ENCODE measurements around the gene MMP17. TPM values are rescaled to one million over a fixed set of nuclear protein-coding genes. Genes with fewer than 3 reads are reported as not detected.

The MMP17 gene
- 10 to 100 TPM in 1 of 3 donors, 1 to 10 TPM in 2; 2.9 to 18.6 (median 4.7) TPM for total RNA-seq

GRCh38 chr12:131827961-131828534 is at the start of gene MMP17:
Gene MMP17, plus strand, starts transcription at chr12:131828393. Its CDS starts 102 bp downstream, at chr12:131828495.
- intact Hi-C loops (cut with DNase I; ENCODE audit: low total_unique reads), result no loop called here
- TF ChIP-seq POLR2A (IDR thresholded peaks at IDR 0.05) (no peak), CTCF (IDR thresholded peaks at IDR 0.05) (no peak), POLR2AphosphoS5 (IDR thresholded peaks at IDR 0.05) (no peak)
- peak within 1 kb of the TSS; percentile 56 to 83 (median 59) for H3K4me3 ChIP-seq
- H3K27me3 ChIP-seq, result no peaks in the 10 kb centered on the region
- peaks cover 0 to 4% of the 10 kb centered on the region in 2 donors for H3K9me3 ChIP-seq
- H3K4me1 ChIP-seq, result peaks cover 10 to 16% of the 10 kb centered on the region in 2 donors
- H3K27ac ChIP-seq, result peak within 1 kb of the TSS in 1 of 2 donors; percentile 91
- no peaks in the 10 kb centered on the region for H3K36me3 ChIP-seq
- no peak for DNase-seq (ENCODE audit: low spot score in 2 of 2)

- Histone ChIP-seq H3K4me1 (no peaks in the 10 kb centered on the region), H3K36me3 (no peaks in the 10 kb centered on the region), H3K4me3 (no peak overlapping the region), H3K9me3 (no peaks in the 10 kb centered on the region), H3K27ac (no peak overlapping the region), H3K27me3 (no peaks in the 10 kb centered on the region)
- intact Hi-C loops (cut with DNase I; ENCODE audit: low total_unique reads), result no loop called here
- DNase-seq (ENCODE audit: low spot score in 2 of 2), result no peak
- TF ChIP-seq POLR2A (IDR thresholded peaks at IDR 0.05) (no peak), POLR2AphosphoS5 (IDR thresholded peaks at IDR 0.05) (no peak), CTCF (IDR thresholded peaks at IDR 0.05) (no peak)
These were observed 49.2 kb upstream of the MMP17 start for GRCh38 chr12:131779027-131779426.

GRCh38 chr12:131782061-131782460 is 46.1 kb upstream of the MMP17 start:
- DNase-seq (ENCODE audit: low spot score in 2 of 2), result no peak
- no peaks in the 10 kb centered on the region for H3K4me1 ChIP-seq
- peaks cover 7% of the 10 kb centered on the region for H3K36me3 ChIP-seq
- no peak overlapping the region for H3K27ac ChIP-seq
- no peaks in the 10 kb centered on the region for H3K9me3 ChIP-seq
- intact Hi-C loops (cut with DNase I; ENCODE audit: low total_unique reads), result no loop called here
- no peak overlapping the region for H3K4me3 ChIP-seq
- no peaks in the 10 kb centered on the region for H3K27me3 ChIP-seq
- TF ChIP-seq POLR2AphosphoS5 (IDR thresholded peaks at IDR 0.05), result no peak

GRCh38 chr12:131783915-131784541 is 44.2 kb upstream of the MMP17 start:
- H3K36me3 ChIP-seq, result peaks cover 7% of the 10 kb centered on the region
- no peak for TF ChIP-seq CTCF (IDR thresholded peaks at IDR 0.05)
- no peak for TF ChIP-seq POLR2AphosphoS5 (IDR thresholded peaks at IDR 0.05)
- TF ChIP-seq POLR2A (IDR thresholded peaks at IDR 0.05), result no peak
- no peaks in the 10 kb centered on the region for H3K4me1 ChIP-seq
- no peaks in the 10 kb centered on the region for H3K9me3 ChIP-seq
- H3K4me3 ChIP-seq, result no peak overlapping the region
- intact Hi-C loops (cut with DNase I; ENCODE audit: low total_unique reads), result no loop called here
- no peak overlapping the region for H3K27ac ChIP-seq
- no peak for DNase-seq (ENCODE audit: low spot score in 2 of 2)
- no peaks in the 10 kb centered on the region for H3K27me3 ChIP-seq

GRCh38 chr12:131784909-131785762 is 43.1 kb upstream of the MMP17 start:
- no peak overlapping the region for H3K4me3 ChIP-seq
- H3K27ac ChIP-seq, result no peak overlapping the region
- TF ChIP-seq POLR2A (IDR thresholded peaks at IDR 0.05) (no peak), POLR2AphosphoS5 (IDR thresholded peaks at IDR 0.05) (no peak), CTCF (IDR thresholded peaks at IDR 0.05) (no peak)
- intact Hi-C loops (cut with DNase I; ENCODE audit: low total_unique reads), result no loop called here
- H3K9me3 ChIP-seq, result no peaks in the 10 kb centered on the region
- H3K27me3 ChIP-seq, result no peaks in the 10 kb centered on the region
- DNase-seq (ENCODE audit: low spot score in 2 of 2), result no peak
- no peaks in the 10 kb centered on the region for H3K4me1 ChIP-seq
- peaks cover 7% of the 10 kb centered on the region for H3K36me3 ChIP-seq

Measured in breast epithelium (tissue), 4 donors.